H9 (cell line): ENCODE data around the gene SMIM1. TPM values are rescaled to one million over a fixed set of nuclear protein-coding genes. Genes with fewer than 3 reads are reported as not detected.

ENCODE experiments used
- DNase-seq: peaks from one replicate; pipeline ENCODE4 v3.0.0-alpha.2; 2017
- H2AFZ ChIP-seq: one replicate; pipeline ENCODE4 v1.6.1; 2013; ENCODE audit warnings: mild to moderate bottlenecking, low read length, control low read depth, moderate library complexity
- H2AK5ac ChIP-seq: 2 replicates; pipeline ENCODE4 v1.6.1; 2013; ENCODE audit warnings: low read length, control low read depth, mixed read lengths; ENCODE audit not compliant: insufficient read length
- H2BK120ac ChIP-seq: one replicate; pipeline ENCODE4 v1.6.1; 2013; ENCODE audit warnings: low read depth, mild to moderate bottlenecking, low read length, control low read depth, inconsistent platforms; ENCODE audit not compliant: poor library complexity, severe bottlenecking
- H2BK12ac ChIP-seq: 2 replicates; pipeline ENCODE4 v1.6.1; 2013; ENCODE audit warnings: low read length, control low read depth, mixed read lengths, low read depth; ENCODE audit not compliant: insufficient read length
- H2BK15ac ChIP-seq: 2 replicates; pipeline ENCODE4 v1.6.1; 2013; ENCODE audit warnings: low read depth, low read length, control low read depth
- H2BK20ac ChIP-seq: one replicate; pipeline ENCODE4 v1.6.1; 2013; ENCODE audit warnings: low read depth, mild to moderate bottlenecking, low read length, control low read depth, inconsistent platforms; ENCODE audit not compliant: poor library complexity, severe bottlenecking
- H2BK5ac ChIP-seq: 2 replicates; pipeline ENCODE4 v1.6.1; 2013; ENCODE audit warnings: low read length, control low read depth, mixed read lengths; ENCODE audit not compliant: insufficient read length
- H3K14ac ChIP-seq: 2 replicates; pipeline ENCODE4 v1.6.1; 2013; ENCODE audit warnings: low read length, control low read depth; ENCODE audit not compliant: insufficient read depth
- H3K18ac ChIP-seq: 2 replicates; pipeline ENCODE4 v1.6.1; 2013; ENCODE audit warnings: low read depth, mild to moderate bottlenecking, mixed read lengths, low read length, control low read depth; ENCODE audit not compliant: insufficient read length
- H3K23ac ChIP-seq: 2 replicates; pipeline ENCODE4 v1.6.1; 2013; ENCODE audit warnings: low read length, control low read depth, mixed read lengths, low read depth; ENCODE audit not compliant: insufficient read length
- H3K23me2 ChIP-seq: 2 replicates; pipeline ENCODE4 v1.6.1; 2013; ENCODE audit warnings: low read depth, mild to moderate bottlenecking, mixed read lengths, low read length, control low read depth; ENCODE audit not compliant: insufficient read length, poor library complexity, severe bottlenecking
- H3K27ac ChIP-seq: 2 replicates; pipeline ENCODE4 v1.5.1; 2013; ENCODE audit warnings: low read length, control low read depth, mixed read lengths, low read depth; ENCODE audit not compliant: insufficient read length
- H3K27me3 ChIP-seq: 2 replicates; pipeline ENCODE4 v1.6.1; 2013; ENCODE audit warnings: low read length, control low read depth, inconsistent platforms; ENCODE audit not compliant: insufficient read depth
- H3K4ac ChIP-seq: 2 replicates; pipeline ENCODE4 v1.6.1; 2013; ENCODE audit warnings: low read depth, mild to moderate bottlenecking, control low read depth, inconsistent platforms, low read length, moderate library complexity
- H3K4me1 ChIP-seq: 2 replicates; pipeline ENCODE4 v1.6.1; 2013; ENCODE audit warnings: low read length, control low read depth, inconsistent platforms; ENCODE audit not compliant: insufficient read depth
- H3K4me2 ChIP-seq: 2 replicates; pipeline ENCODE4 v1.6.1; 2013; ENCODE audit warnings: low read length, control low read depth, mixed read lengths; ENCODE audit not compliant: insufficient read length, insufficient read depth
- H3K56ac ChIP-seq: 2 replicates; pipeline ENCODE4 v1.6.1; 2013; ENCODE audit warnings: low read depth, mild to moderate bottlenecking, mixed read lengths, low read length, control low read depth; ENCODE audit not compliant: insufficient read length
- H3K79me1 ChIP-seq: 2 replicates; pipeline ENCODE4 v1.6.1; 2013; ENCODE audit warnings: low read depth, mild to moderate bottlenecking, moderate library complexity, low read length, control low read depth, inconsistent platforms; ENCODE audit not compliant: insufficient read depth, poor library complexity, severe bottlenecking
- H3K79me2 ChIP-seq: 2 replicates; pipeline ENCODE4 v1.6.1; 2013; ENCODE audit warnings: low read length, control low read depth, inconsistent platforms; ENCODE audit not compliant: insufficient read depth
- H3K9ac ChIP-seq: 2 replicates; pipeline ENCODE4 v1.6.1; 2013; ENCODE audit warnings: low read length, control low read depth, mixed read lengths; ENCODE audit not compliant: insufficient read length; ENCODE audit errors: extremely low read depth
- H3K9me3 ChIP-seq: one replicate; pipeline ENCODE4 v1.6.1; 2013; ENCODE audit warnings: low read depth, low read length, inconsistent platforms; ENCODE audit not compliant: control insufficient read depth
- H3T11ph ChIP-seq: one replicate; pipeline ENCODE4 v1.6.1; 2013; ENCODE audit warnings: mild to moderate bottlenecking, low read length, control low read depth, inconsistent platforms
- H4K20me1 ChIP-seq: one replicate; pipeline ENCODE4 v1.6.1; 2013; ENCODE audit not compliant: control insufficient read depth, insufficient read length, insufficient read depth
- H4K5ac ChIP-seq: 2 replicates; pipeline ENCODE4 v1.6.1; 2013; ENCODE audit warnings: low read depth, mild to moderate bottlenecking, mixed read lengths, low read length, control low read depth; ENCODE audit not compliant: insufficient read length
- H4K8ac ChIP-seq: replicated peaks from 2 replicates; pipeline ENCODE4 v1.6.1; 2013; ENCODE audit warnings: low read length, control low read depth, mixed read lengths, low read depth; ENCODE audit not compliant: insufficient read length
- H4K91ac ChIP-seq: 2 replicates; pipeline ENCODE4 v1.6.1; 2013; ENCODE audit warnings: low read depth, mild to moderate bottlenecking, moderate library complexity, mixed read lengths, low read length, control low read depth; ENCODE audit not compliant: insufficient read length
- H3K27ac Mint-ChIP-seq, 3 experiments: 2 replicates in 2 of 3; 3 replicates in 1 of 3; pipeline ENCODE4 v1.8.0; 2020 to 2021; ENCODE audit warnings: mixed read lengths in 3 of 3, mild to moderate bottlenecking in 1 of 3, moderate library complexity in 1 of 3
- H3K27me3 Mint-ChIP-seq: 2 replicates; pipeline ENCODE4 v1.8.0; 2021; ENCODE audit warnings: low read depth, mild to moderate bottlenecking, moderate library complexity, mixed read lengths
- H3K36me3 Mint-ChIP-seq, 3 experiments: 2 replicates in 2 of 3; 3 replicates in 1 of 3; pipeline ENCODE4 v1.8.0; 2020 to 2021; ENCODE audit warnings: low read depth in 3 of 3, mixed read lengths in 3 of 3; ENCODE audit not compliant: insufficient read depth in 1 of 3
- H3K4me1 Mint-ChIP-seq, 2 experiments: 2 replicates each; pipeline ENCODE4 v1.8.0; 2020; ENCODE audit warnings: mixed read lengths in 2 of 2
- H3K4me3 Mint-ChIP-seq, 2 experiments: 2 replicates in 1 of 2; 3 replicates in 1 of 2; pipeline ENCODE4 v1.8.0; 2020 to 2021; ENCODE audit warnings: mild to moderate bottlenecking in 2 of 2, mixed read lengths in 2 of 2, moderate library complexity in 1 of 2
- H3K9me3 Mint-ChIP-seq, 2 experiments: 2 replicates in 1 of 2; 3 replicates in 1 of 2; pipeline ENCODE4 v1.8.0; 2020; ENCODE audit warnings: mild to moderate bottlenecking in 2 of 2, mixed read lengths in 2 of 2, moderate library complexity in 1 of 2
- WGBS: extraction: QIAGEN DNeasy Blood & Tissue Kit; methylation state at CpG from one replicate; pipeline ENCODE4 v1.1.7; 2013; ENCODE audit warnings: missing lambda C conversion rate, low lambda C conversion rate, mixed read lengths; ENCODE audit not compliant: insufficient read length; ENCODE audit errors: extremely low coverage; 5-methylcytosine and 5-hydroxymethylcytosine counted together
- total RNA-seq: library from RNA; stranded (reverse); gene quantifications from 2 replicates; pipeline ENCODE4 v1.2.1, GENCODE V29; 2021
- TF ChIP-seq, protein P1 (sequence below): fragments of 200-600 bp; sonication (generic); conservative IDR thresholded peaks from 3 replicates; pipeline ENCODE4 v1.8.0; 2021; ENCODE audit warnings: antibody characterized with exemption, mild to moderate bottlenecking

Gene SMIM1
- total RNA-seq, 1 experiment from 2014 or later = 5.3 TPM

DNA sequence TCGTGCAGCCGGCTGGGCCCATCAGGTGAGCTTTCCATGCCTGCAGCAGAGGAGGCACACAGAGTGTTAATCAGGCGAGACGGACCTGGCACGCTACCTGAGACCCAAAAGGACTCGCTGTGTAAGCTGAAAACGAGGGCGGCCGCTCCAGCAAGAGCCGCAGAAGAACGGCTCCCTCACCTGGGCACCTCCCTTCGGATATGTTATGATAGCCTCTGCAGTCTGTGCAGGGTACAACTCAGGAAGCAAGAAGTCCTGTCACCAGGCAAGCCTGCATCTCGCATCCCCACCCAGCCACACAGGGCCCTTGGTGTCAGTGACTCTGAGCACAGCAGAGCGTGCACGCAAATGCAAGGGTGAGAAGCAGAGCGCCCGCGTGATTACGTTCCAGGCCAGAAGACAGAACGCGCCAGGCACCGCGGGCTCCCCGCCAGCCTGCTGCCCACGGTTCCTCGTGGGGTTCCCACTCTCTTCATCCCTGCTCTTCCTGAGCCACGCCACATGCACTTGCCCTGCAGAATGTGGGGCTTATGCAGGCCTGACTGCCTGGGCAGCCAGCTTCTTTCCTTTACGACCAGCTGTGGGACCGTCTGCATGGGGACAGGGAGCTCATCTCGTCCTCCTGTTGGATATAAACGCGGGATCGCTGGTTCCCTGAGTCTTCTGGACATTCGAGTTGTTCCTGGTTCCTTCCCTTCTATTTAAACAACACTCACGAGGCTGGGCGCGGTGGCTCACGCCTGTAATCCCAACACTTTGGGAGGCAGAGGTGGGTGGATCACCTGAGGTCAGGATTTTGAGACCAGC is 44.0 kb downstream of the SMIM1 start:
- Histone ChIP-seq H2BK120ac (no peak overlapping the region), H2BK20ac (no peak overlapping the region), H3K79me1 (no peaks in the 10 kb centered on the region), H3K27ac (no peak overlapping the region), H4K91ac (no peak overlapping the region), H3K9ac (no peak overlapping the region), H4K20me1 (no peaks in the 10 kb centered on the region), H3K4me2 (no peak overlapping the region), H4K8ac (no peak overlapping the region), H2AK5ac (no peak overlapping the region), H3K18ac (no peak overlapping the region), H3K56ac (no peak overlapping the region), H3K23ac (no peak overlapping the region), H2BK15ac (no peak overlapping the region), H3K79me2 (no peaks in the 10 kb centered on the region), H3K9me3 (no peaks in the 10 kb centered on the region), H3K4ac (no peak overlapping the region), H3K4me1 (no peaks in the 10 kb centered on the region), H2AFZ (no peak overlapping the region), H3K27me3 (no peaks in the 10 kb centered on the region), H3K23me2 (no peaks in the 10 kb centered on the region), H3K14ac (no peak overlapping the region), H2BK12ac (no peak overlapping the region), H3T11ph (no peak overlapping the region), H4K5ac (no peak overlapping the region), H2BK5ac (no peak overlapping the region)
- WGBS = no CpG with 5 or more reads among the region's 38 CpGs
- Mint-ChIP-seq H3K9me3 (no peaks in the 10 kb centered on the region), H3K4me3 (no peak overlapping the region), H3K4me1 (peaks cover 2 to 3% of the 10 kb centered on the region in 2 experiments), H3K36me3 (peaks cover 2 to 12% (median 5%) of the 10 kb centered on the region in 3 experiments; a peak in 5 of 7 replicates), H3K27ac (no peak overlapping the region), H3K27me3 (peaks cover under 1% of the 10 kb centered on the region; the same call in 1 of the 2 replicates)
- TF ChIP-seq, protein P1, sequence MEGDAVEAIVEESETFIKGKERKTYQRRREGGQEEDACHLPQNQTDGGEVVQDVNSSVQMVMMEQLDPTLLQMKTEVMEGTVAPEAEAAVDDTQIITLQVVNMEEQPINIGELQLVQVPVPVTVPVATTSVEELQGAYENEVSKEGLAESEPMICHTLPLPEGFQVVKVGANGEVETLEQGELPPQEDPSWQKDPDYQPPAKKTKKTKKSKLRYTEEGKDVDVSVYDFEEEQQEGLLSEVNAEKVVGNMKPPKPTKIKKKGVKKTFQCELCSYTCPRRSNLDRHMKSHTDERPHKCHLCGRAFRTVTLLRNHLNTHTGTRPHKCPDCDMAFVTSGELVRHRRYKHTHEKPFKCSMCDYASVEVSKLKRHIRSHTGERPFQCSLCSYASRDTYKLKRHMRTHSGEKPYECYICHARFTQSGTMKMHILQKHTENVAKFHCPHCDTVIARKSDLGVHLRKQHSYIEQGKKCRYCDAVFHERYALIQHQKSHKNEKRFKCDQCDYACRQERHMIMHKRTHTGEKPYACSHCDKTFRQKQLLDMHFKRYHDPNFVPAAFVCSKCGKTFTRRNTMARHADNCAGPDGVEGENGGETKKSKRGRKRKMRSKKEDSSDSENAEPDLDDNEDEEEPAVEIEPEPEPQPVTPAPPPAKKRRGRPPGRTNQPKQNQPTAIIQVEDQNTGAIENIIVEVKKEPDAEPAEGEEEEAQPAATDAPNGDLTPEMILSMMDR = no peak
- DNase-seq = no peak
